Tibial nerve (tissue), 4 donors: ENCODE results near the gene NDUFAB1. TPM values are rescaled to one million over a fixed set of nuclear protein-coding genes. Genes with fewer than 3 reads are reported as not detected.

Source experiments
- DNase-seq, 2 donors: peaks; one replicate each; pipeline ENCODE4 v3.0.0-alpha.2; 2019; ENCODE audit warnings: low spot score in 2 of 2
- H3K27ac ChIP-seq, 4 donors: fragments of 200-600 bp; sonication (generic) in 3 of 4; one replicate each; pipeline ENCODE4 v1.5.1; 2017 to 2019; ENCODE audit warnings: mild to moderate bottlenecking in 1 of 4
- H3K27me3 ChIP-seq, 2 donors: fragments of 200-600 bp; sonication (generic) in 1 of 2; one replicate each; pipeline versions ENCODE4 v1.5.1 to v1.6.0; 2017 to 2019
- H3K36me3 ChIP-seq, 3 donors: fragments of 200-600 bp; sonication (generic); one replicate each; pipeline ENCODE4 v1.5.1; 2018 to 2019
- H3K4me1 ChIP-seq, 4 donors: fragments of 200-600 bp; sonication (generic) in 3 of 4; one replicate each; pipeline ENCODE4 v1.5.1; 2017 to 2019
- H3K4me3 ChIP-seq, 4 donors: fragments of 200-600 bp; sonication (generic) in 3 of 4; one replicate each; pipeline ENCODE4 v1.5.1; 2017 to 2019; ENCODE audit warnings: mild to moderate bottlenecking in 1 of 4, moderate library complexity in 1 of 4
- H3K9me3 ChIP-seq, 4 donors: fragments of 200-600 bp; sonication (generic) in 3 of 4; one replicate each; pipeline ENCODE4 v1.5.1; 2017 to 2019
- CTCF ChIP-seq, 5 experiments: fragments of 200-600 bp in 3 of 5; fragments of 450-650 bp in 2 of 5; sonication (generic) in 3 of 5; IDR thresholded peaks; one replicate each; pipeline ENCODE4 v1.5.1; 2016 to 2019; ENCODE audit warnings: antibody characterized with exemption in 5 of 5, mild to moderate bottlenecking in 3 of 5, moderate library complexity in 2 of 5
- EP300 ChIP-seq, 2 donors: sonication (generic); formaldehyde crosslinking; IDR thresholded peaks; one replicate each; pipeline ENCODE4 v1.6.1; 2017; ENCODE audit warnings: antibody characterized with exemption in 2 of 2, mild to moderate bottlenecking in 1 of 2
- POLR2A ChIP-seq, 2 donors: fragments of 450-650 bp; IDR thresholded peaks; one replicate each; pipeline ENCODE4 v1.6.1; 2017; ENCODE audit warnings: antibody characterized with exemption in 2 of 2, mild to moderate bottlenecking in 2 of 2, moderate library complexity in 2 of 2
- WGBS, 2 donors: methylation state at CpG; one replicate each; pipeline ENCODE4 v1.1.5; 2018; 5-methylcytosine and 5-hydroxymethylcytosine counted together
- total RNA-seq, 4 donors: library from RNA; depleted of rRNA; stranded (reverse); fragments of >200 nt; gene quantifications; one replicate each; pipeline ENCODE4 v1.1.0, GENCODE V29; 2016

Gene NDUFAB1
- total RNA-seq, 4 donors from 2014 or later = 43.7 to 87.8 (median 67.1) TPM

GRCh38 chr16:23597003-23597756, 1.1 kb upstream of the NDUFAB1 start:
- no peak overlapping the region for H3K27ac ChIP-seq
- DNase-seq = no peak
- peaks cover 0 to 40% (median 0%) of the 10 kb centered on the region in 3 donors for H3K36me3 ChIP-seq
- no peak for TF ChIP-seq EP300 (IDR thresholded peaks at IDR 0.05)
- TF ChIP-seq POLR2A (IDR thresholded peaks at IDR 0.05) = no peak
- TF ChIP-seq CTCF (IDR thresholded peaks at IDR 0.05) = no peak
- WGBS, 2 donors = 77 to 78% methylated on average over 11 of the region's 11 CpGs
- H3K27me3 ChIP-seq = no peaks in the 10 kb centered on the region
- peaks cover 0 to 30% (median 15%) of the 10 kb centered on the region in 4 donors for H3K4me1 ChIP-seq
- no peak overlapping the region for H3K4me3 ChIP-seq
- no peaks in the 10 kb centered on the region for H3K9me3 ChIP-seq

- no peak for DNase-seq
- WGBS, 2 donors = 15 to 25% methylated on average over 30 to 33 of the region's 34 CpGs
- no peaks in the 10 kb centered on the region for H3K27me3 ChIP-seq
- H3K27ac ChIP-seq = peak overlapping the region; percentile 49 to 88 (median 78)
- no peaks in the 10 kb centered on the region for H3K9me3 ChIP-seq
- peaks cover 0 to 30% (median 15%) of the 10 kb centered on the region in 4 donors for H3K4me1 ChIP-seq
- H3K4me3 ChIP-seq = peak overlapping the region; percentile 71 to 95 (median 89)
- H3K36me3 ChIP-seq = peaks cover 0 to 40% (median 0%) of the 10 kb centered on the region in 3 donors
- no peak for TF ChIP-seq EP300 (IDR thresholded peaks at IDR 0.05)
- no peak for TF ChIP-seq POLR2A (IDR thresholded peaks at IDR 0.05)
- TF ChIP-seq CTCF (IDR thresholded peaks at IDR 0.05) = no peak
These were observed 718 bp downstream of the NDUFAB1 start for GRCh38 chr16:23595246-23595950.

- Histone ChIP-seq H3K9me3 (no peaks in the 10 kb centered on the region), H3K4me3 (no peak overlapping the region), H3K36me3 (peaks cover 0 to 51% (median 0%) of the 10 kb centered on the region in 3 donors), H3K27ac (no peak overlapping the region), H3K27me3 (no peaks in the 10 kb centered on the region), H3K4me1 (peaks cover 0 to 30% (median 15%) of the 10 kb centered on the region in 4 donors)
- WGBS, 2 donors = 95 to 96% methylated on average over 12 of the region's 12 CpGs
- DNase-seq = no peak
- TF ChIP-seq EP300 (IDR thresholded peaks at IDR 0.05) (no peak), CTCF (IDR thresholded peaks at IDR 0.05) (no peak), POLR2A (IDR thresholded peaks at IDR 0.05) (no peak)
These were observed 1.9 kb downstream of the NDUFAB1 start for GRCh38 chr16:23594186-23594585.

- WGBS, 2 donors = 86 to 88% methylated on average over 3 of the region's 3 CpGs
- H3K36me3 ChIP-seq = peaks cover 7 to 91% (median 9%) of the 10 kb centered on the region in 3 donors
- no peak overlapping the region for H3K4me3 ChIP-seq
- H3K27ac ChIP-seq = no peak overlapping the region
- no peak for TF ChIP-seq CTCF (IDR thresholded peaks at IDR 0.05)
- no peak for TF ChIP-seq POLR2A (IDR thresholded peaks at IDR 0.05)
- no peak for TF ChIP-seq EP300 (IDR thresholded peaks at IDR 0.05)
- H3K9me3 ChIP-seq = no peaks in the 10 kb centered on the region
- H3K27me3 ChIP-seq = no peaks in the 10 kb centered on the region
- H3K4me1 ChIP-seq = peaks cover 0 to 17% (median 12%) of the 10 kb centered on the region in 4 donors
- no peak for DNase-seq
These were observed 5.9 kb downstream of the NDUFAB1 start for GRCh38 chr16:23590181-23590580.

- TF ChIP-seq POLR2A (IDR thresholded peaks at IDR 0.05) = no peak
- TF ChIP-seq CTCF (IDR thresholded peaks at IDR 0.05) = no peak
- no peak for TF ChIP-seq EP300 (IDR thresholded peaks at IDR 0.05)
- Histone ChIP-seq H3K27me3 (no peaks in the 10 kb centered on the region), H3K4me1 (no peaks in the 10 kb centered on the region), H3K9me3 (no peaks in the 10 kb centered on the region), H3K27ac (no peak overlapping the region), H3K4me3 (no peak overlapping the region), H3K36me3 (peaks cover 7 to 98% (median 16%) of the 10 kb centered on the region in 3 donors)
- WGBS, 2 donors = 86 to 88% methylated on average over 5 of the region's 5 CpGs
- DNase-seq = no peak
These were observed 8.4 kb downstream of the NDUFAB1 start for GRCh38 chr16:23587726-23588125.
